ENCODE results near the gene PITRM1.

The PITRM1 gene

DNA sequence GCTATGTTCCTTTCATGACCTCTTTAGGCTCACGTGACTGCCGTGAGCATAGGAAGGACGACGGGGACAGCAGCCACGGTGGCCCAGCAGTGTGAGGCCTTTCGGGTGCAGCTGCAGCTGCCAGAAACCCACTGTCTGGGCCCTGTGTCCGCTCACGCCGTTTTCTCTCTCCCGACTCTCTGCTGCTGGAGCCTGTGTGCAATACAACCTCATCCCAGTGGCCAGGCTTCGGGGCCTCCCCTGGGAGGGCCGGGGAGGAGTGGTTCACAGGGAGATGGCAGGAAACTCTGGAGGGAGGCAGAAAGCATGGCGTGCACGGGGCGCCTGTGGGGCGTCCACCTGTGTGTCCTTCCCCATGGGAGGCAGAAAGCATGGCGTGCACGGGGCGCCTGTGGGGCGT, 66.7 kb downstream of the PITRM1 start:
- DNase-seq (ENCODE audit: extremely low read depth in 1 of 2, low read depth in 1 of 2): no peak

DNA sequence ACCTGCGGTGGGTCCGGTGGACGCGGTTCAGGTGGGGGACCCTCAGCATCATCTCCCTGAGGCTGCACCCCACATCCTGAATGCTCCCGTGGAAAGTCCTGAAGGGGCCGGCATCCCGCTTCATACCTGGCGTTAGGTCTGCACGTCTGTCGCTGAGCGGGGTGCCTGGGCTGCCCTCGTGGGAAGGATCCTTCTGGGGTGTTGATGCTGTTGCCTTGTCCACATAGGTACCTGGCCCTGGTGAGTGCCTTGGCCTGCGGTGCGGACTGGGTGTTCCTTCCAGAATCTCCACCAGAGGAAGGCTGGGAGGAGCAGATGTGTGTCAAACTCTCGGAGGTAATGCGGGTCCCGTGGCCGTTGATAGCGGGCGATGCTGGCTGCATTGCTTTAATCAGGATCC, 67.4 kb downstream of the PITRM1 start:
- no peak for DNase-seq (ENCODE audit: extremely low read depth in 1 of 2, low read depth in 1 of 2)

DNA sequence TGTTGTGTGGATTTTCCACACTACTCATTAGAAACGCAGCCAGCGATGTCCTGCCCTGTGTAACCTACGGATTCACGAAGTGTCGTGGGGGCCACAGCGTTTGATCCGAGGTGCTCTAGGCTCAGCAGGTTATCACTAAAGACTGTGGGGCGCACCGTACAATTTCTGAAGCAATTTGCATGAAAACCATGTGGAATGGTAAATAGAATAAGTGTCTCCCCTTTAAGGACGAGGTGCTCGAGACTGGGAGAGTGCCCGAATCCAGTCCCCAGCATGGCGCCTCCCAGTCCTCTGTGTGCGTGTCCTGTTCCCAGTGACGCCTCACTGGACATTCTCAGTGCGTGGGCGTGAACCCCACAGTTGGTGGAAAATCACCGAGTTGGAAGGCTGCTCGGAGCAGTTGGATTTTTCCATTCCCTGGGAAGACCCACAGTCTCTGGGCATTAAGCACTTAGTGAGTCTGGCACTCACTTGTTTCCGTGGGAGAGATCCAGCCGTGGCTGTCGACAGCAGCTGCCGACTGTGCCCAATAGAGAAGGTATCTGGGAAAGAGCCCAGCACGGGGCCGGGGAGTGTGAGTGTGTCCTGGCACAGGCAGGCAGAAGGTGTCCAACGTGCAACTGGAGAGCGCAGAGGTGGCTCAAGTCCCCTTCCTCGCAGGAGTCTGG, 68.2 kb downstream of the PITRM1 start:
- DNase-seq (ENCODE audit: extremely low read depth in 1 of 2, low read depth in 1 of 2): no peak

DNA sequence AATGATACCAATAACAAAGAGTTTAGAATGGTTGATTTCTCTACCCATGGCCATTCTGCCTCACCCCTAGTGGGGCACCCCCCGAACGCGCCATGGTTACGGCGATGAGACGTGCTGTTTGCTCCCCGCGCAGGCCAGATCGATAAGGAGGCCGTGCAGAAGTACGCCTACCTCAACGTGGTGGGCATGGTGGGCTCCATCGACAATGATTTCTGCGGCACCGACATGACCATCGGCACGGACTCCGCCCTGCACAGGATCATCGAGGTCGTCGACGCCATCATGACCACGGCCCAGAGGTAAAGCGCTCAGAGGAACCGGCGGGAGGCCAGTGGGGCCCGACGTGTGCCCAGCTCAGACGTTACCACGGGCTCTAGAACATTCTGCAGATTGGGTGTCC, 68.9 kb downstream of the PITRM1 start:
- no peak for DNase-seq (ENCODE audit: extremely low read depth in 1 of 2, low read depth in 1 of 2)

DNA sequence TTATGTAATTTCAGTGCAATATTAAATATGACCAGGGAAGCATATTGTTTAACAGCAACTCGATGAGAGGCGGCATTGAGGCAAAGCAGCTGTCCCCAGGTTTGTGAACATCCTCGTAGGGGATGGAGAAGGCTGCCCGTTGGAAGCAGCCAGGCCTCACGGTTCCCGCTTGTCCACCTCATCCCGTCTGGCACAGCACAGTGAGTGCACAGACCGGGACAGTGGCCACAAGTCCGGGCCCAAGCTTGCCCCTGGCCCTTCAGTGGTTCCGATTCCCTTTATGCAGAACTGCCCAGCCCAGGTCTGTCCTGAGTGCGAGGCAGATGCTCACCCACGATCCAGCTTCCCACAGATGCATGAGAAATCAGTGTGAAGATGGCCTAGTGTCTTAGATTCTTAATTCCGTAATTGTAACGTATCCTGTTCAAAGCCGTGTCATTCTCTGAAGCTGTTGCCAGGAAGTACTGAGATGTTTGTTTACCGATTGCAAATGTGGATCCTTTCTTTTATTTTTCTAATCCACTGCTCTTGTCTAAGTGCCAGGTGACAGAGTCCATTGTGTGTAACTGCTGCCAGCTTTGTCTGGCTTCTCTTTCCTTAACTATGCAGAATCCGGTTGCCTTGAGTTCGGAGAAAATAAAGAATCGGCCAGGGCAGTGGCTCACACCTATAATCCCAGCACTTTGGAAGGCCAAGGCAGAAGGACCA, 69.7 kb downstream of the PITRM1 start:
- no peak for DNase-seq (ENCODE audit: extremely low read depth in 1 of 2, low read depth in 1 of 2)

DNA sequence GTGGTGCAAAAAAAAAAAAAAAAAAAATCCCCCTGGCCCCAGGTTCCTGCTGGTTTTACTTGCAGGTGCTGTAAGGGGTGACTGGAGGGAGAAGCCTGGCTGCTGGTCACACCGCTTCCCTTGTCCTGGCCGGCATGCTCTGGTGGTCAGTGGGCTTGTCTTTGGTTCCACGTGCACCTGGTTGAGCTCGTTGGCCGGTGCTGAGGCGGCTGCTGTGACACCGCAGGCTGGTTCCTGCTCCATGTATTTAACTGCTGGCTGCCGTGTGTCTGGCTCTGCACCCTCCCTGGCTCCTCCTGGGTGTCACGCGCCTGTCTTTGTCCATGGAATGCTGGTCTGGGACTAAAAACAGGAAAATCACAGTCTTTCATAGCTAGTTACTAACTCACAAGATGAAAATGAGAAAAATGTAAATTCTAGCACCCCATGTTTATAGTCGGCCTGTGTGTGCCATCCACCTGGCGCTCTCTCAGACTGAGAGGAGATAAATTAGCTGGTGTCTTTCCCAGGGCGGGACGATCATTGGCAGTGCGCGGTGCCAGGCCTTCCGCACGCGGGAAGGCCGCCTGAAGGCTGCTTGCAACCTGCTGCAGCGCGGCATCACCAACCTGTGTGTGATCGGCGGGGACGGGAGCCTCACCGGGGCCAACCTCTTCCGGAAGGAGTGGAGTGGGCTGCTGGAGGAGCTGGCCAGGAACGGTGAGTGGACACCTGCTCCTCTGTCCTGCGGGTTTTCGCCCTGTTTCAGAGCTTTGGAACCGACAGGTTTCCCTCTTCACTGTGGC, 71.5 kb downstream of the PITRM1 start:
- DNase-seq (ENCODE audit: extremely low read depth in 1 of 2, low read depth in 1 of 2): no peak

DNA sequence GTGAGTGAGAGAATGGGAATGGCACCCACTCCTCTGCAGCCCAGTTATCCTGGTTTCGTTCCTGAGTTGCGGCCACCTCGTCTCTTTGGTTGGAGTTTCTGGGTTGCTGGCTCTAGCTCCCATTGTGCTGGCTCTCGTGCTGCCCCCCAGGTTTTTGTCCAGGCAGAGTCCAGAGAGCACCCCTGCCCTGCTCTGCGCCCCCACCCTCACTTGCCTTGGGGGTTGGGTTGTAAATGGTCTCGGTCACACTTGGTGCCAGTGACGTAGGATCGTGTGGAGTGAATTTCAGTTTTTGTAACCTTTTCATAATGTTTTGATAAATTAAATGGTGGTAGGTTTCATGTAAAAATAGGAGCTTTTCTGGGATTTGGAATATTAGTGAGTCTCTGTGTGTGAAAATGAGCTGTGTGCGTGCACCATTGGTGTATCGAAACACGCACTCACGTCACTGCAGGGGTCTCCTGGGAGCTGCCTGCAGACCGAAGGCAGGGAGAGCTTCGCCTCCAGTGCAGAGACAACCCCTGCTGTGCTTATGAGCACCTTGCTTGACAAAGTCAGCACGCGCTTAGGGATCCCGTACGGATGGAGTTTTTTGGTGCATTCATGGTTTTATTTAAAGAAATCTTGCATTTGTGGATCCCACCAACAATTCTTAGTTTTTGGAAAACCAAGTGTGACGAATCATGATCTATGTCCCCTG, 72.3 kb downstream of the PITRM1 start:
- no peak for DNase-seq (ENCODE audit: extremely low read depth in 1 of 2, low read depth in 1 of 2)

DNA sequence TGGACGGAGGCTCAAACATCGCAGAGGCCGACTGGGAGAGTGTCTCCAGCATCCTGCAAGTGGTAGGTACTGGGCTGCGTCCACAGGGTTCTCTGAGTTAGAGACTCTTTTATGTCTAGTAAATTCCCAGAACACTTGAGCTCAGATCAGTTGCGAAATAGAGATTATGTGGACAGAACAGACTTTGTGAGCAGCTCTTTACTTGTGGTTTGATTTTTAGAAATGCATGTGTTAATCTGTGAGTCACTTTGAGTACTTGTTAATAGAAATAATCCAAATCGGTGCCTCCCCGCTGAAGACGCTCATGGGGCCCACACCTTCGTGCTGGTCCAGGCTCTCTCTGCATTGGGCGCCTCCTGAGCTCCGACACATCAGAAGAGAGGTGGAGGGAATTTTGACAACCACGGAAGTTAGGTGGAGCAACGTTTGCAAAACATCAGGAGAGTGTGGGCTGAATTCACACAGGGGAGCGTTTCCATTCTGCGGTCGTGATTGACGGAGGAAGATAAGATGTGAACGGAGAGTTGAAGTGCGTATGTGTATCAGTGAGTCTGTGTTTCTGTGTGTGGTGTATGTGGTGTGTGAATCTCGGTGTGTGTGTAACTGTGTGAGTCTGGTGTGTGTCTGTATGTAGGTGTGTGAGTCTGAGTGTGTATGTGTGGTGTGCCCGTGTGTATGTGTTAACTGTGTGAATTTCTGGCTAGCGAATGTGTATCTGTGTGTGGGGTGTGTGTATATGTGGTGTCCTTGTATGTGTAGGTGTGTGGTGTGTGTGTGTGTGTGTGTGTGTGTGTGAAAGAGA, 73.1 kb downstream of the PITRM1 start:
- no peak for DNase-seq (ENCODE audit: extremely low read depth in 1 of 2, low read depth in 1 of 2)

DNA sequence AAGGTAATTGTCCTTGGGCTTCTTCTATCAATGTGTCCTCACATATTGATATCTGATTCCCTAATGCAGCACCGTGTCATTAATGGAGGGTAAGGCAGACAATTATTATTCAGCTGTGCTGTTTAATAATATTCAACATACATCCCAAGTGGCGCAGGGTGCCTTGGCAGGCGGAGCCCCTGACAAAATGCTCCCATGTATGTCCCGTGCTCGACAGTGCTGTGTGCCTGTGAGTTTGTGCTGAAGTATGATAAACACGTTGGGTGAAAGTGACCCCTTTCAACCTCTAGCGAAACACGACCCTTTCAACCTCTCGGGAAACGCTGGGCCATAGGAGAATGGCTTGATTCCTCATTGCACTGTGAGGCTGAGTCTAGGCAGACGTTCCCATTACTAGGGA, 73.9 kb downstream of the PITRM1 start:
- no peak for DNase-seq (ENCODE audit: extremely low read depth in 1 of 2, low read depth in 1 of 2)

DNA sequence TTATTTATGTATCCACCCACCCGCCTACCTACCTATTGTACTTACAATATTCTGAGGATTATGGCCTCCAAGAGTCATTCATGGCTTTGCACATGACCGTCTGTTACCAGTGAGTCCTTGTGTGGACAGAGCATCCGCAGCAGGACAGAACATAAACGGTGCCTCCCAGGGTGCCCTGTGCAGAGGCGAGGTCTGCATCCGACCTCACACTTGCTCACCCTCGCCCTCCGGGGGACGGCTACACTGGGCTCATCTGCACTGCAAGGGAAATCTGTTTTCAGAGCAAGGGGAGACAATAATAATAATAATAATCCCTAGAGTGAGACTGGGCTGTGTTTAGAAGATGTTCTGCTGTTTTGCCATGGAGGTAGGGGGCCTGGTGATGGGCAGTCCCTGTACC, 75.4 kb downstream of the PITRM1 start:
- no peak for DNase-seq (ENCODE audit: extremely low read depth in 1 of 2, low read depth in 1 of 2)

DNA sequence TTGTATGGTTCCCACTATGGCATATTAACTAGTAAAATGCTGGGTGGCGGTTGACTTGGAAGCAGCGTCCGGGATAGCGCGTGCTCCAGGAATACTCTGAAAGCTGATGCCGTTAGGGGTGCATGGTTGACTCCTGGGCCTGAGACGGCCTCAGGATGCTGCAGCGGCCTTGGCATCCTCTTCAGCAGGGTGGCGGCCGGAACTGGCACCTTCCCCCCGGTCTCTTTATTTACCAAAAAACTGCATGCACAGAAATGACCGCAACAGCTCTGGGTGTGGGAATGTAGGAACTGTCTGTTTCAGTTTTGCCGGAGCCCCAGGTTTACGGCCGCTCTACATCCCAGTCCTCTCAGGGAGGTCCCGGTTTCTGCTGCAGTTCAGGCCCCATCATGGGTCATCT, 76.4 kb downstream of the PITRM1 start:
- no peak for DNase-seq (ENCODE audit: extremely low read depth in 1 of 2, low read depth in 1 of 2)

DNA sequence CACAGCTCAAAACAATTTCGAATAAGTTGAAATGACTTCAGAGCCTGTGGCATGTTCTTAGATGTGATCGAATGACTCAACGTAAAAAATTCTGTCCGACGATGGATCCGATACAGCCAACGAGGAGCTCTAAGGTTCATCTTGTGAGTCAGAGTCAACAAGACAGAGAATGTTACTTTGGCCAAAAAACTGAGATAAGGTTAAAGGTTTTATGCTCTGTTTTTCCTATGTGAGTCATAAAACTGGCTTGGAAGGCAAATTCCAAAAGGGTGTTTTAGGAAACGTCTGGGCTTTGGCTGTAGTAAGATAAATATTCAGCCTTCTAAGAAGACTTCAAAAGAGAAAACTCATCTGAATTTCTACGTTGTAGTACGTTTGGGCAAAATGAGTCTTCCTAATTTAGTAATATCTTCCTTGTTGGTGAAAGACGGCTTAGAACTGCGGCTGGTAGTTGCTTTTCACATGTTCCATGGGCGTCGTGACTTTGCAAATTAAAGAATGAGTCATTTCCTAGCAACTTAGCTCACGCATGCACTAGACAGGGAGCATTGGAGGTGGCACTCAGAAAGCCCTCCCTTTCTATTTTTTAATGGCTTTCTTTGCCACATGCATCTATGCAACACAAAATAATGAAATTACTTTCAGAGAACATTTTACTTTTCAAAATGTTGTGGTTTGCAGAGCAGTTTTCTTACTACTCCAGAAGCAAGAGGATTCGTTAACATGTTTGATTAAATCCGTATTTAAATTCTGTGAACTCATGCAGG, 77.0 kb downstream of the PITRM1 start:
- DNase-seq (ENCODE audit: extremely low read depth in 1 of 2, low read depth in 1 of 2): peak in 1 of 2 donors; percentile 51

DNA sequence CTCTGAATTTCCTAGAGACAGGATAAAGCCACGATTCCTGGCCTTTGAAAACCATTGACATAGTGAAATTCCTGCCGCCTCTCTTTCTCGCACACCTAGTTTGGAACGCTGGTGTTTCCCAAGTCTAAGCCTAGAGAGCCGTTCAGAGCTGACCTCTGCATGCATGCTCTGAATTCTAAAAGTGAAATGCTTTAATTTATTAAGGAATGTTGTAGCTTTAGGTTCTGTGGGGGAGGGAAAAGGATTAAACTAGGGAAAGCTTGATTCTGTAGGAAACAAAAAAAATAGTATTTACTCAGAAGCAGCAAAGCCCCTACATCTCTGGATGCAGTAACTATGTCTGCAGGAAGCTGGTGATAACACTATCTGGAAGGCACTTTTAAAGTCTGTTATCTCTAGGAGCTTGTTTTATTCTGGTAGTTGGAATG, 78.0 kb downstream of the PITRM1 start:
- no peak for DNase-seq (ENCODE audit: extremely low read depth in 1 of 2, low read depth in 1 of 2)

DNA sequence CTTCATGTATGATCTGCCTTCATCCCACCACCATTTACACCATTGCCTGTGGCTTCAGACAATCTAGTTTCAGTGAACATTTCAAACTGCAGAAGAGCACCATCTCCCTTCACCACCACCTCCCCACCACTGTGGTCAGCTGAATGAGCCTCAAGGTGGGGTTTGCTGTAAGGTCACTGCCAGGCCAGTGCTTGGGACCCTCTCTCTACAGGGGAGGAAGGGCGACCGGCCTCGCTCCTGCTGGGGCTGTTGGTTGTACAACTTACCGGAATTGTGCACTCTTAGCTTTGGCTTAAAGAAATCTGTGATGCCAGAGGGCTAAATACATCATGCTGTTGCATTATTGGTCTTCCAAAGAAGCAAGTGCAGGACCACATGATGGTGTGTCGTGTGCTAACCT, 78.6 kb downstream of the PITRM1 start:
- DNase-seq (ENCODE audit: extremely low read depth in 1 of 2, low read depth in 1 of 2): no peak

DNA sequence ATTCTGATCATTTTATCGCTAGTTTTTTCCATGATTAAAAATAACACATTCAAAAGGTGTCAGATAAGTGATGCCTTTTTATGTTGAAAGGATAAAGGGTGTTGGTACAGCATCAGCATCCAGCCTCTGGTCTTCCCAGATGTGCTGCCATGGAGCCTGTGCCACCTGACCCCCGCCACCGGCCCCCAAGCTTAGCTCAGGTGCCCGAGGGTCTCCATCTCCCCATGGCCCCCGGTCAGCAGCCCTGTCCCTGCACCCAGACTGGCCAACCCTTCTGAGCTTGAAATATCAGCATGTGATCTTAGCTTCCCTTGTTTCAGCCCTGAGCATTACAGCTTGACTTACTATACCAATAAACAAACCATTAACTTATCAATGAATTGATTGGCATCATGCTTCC, 80.7 kb downstream of the PITRM1 start:
- no peak for DNase-seq (ENCODE audit: extremely low read depth in 1 of 2, low read depth in 1 of 2)

DNA sequence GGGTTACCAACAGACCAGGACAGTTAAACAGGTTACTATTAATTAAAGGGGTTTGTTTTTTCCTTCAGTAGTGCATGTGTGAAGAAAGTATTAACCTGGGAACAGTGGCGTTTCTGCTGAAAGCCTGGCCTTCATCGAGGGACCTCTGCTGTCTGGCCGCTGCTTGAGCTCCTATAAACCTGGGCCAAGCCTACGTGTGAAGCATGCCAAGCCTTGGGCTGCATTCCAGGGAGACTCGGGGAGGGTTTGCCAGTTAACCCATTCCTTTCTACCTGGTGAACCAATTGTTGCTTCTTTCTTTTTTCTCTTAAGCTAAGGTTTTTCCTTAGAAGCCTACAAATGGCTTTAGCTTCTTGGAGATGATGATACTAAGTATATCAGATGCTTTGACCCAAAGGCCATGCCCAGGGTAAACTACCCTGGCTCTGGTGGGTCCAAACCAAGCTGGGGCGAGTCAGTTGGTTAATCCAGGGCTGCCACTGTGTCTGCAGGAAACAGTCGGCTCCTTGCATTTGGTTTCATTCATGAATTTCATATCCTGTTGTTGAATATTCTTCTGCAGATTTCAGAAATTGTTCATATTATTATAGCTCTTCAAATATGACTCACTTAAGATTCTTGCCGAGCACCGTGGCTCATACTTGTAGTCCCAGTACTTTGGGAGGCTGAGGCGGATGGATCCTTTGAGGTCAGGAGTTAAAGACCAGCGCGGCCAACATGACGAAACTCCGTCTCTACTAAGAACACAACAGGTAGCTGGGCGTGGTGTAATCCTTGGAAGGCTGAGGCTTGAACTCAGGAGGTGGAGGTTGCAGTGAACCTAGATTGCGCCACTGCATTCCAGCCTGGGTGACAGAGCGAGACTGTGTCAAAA, 81.4 kb downstream of the PITRM1 start:
- peak in 1 of 2 donors; percentile 58 for DNase-seq (ENCODE audit: extremely low read depth in 1 of 2, low read depth in 1 of 2)

DNA sequence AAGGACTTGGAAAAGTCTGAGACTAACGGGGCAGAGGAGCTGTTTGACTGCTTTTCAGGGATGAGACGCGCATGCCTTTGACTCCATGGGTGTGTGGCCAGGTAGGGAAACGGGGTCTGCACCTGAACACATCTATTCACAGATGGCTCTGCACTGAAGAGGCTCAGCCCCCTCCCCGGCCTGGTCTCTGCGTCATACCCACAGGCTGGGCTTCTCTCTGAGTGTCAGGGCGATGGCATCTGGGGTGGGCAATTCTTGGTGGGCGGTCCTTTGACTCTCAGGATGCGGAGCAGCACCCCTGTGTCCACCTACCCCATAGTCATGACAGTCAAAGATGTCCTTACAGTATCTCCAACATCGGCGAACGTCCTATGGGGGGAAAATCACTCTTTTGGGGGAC, 82.2 kb downstream of the PITRM1 start:
- no peak for DNase-seq (ENCODE audit: extremely low read depth in 1 of 2, low read depth in 1 of 2)
